ENCODE results near the gene OR6S1. TPM values are rescaled to one million over a fixed set of nuclear protein-coding genes. Genes with fewer than 3 reads are reported as not detected.

The OR6S1 gene
- polyA plus RNA-seq, 1 of the 3 experiments (the other 2 are of a cell fraction): not detected

- no peak overlapping the region; the same call in 1 of the 2 replicates for H2AFZ ChIP-seq (ENCODE audit: low read depth)
- H3K27me3 ChIP-seq (ENCODE audit: insufficient read depth): no peaks in the 10 kb centered on the region
- ChIA-PET POLR2A (no interaction called here), CTCF (interaction anchor here (0.6 to 4.9 kb wide), 12 partner anchors 8 to 784 kb away, joined by 3 to 70 read pairs (median 4); no protein-coding TSS in a partner anchor)
- no peak overlapping the region for H3K4me3 ChIP-seq (ENCODE audit: low read depth in 2 of 2, low read length in 1 of 2)
- no peak overlapping the region for H3K27ac ChIP-seq (ENCODE audit: low read depth in 2 of 2, low read length in 1 of 2)
- H3K36me3 ChIP-seq (replicated peaks in 1 of 2; ENCODE audit: control insufficient read depth in 1 of 2, insufficient read depth in 2 of 2, low read length in 1 of 2): no peaks in the 10 kb centered on the region
- no peaks in the 10 kb centered on the region for H3K9me3 ChIP-seq
- H3K9me2 ChIP-seq: no peaks in the 10 kb centered on the region
- peaks cover 1% of the 10 kb centered on the region for H4K20me1 ChIP-seq (ENCODE audit: insufficient read depth)
- H3K79me2 ChIP-seq (ENCODE audit: insufficient read depth): no peaks in the 10 kb centered on the region
- H3K4me1 ChIP-seq (ENCODE audit: control insufficient read depth in 1 of 2, insufficient read depth in 2 of 2, low read depth in 1 of 2, low read length in 1 of 2): peaks cover 0 to 4% of the 10 kb centered on the region in 2 experiments; a peak in 1 of 4 replicates
- DNase-seq: no peak
- H3F3A ChIP-seq (replicated peaks; ENCODE audit: insufficient read depth): peaks cover 14% of the 10 kb centered on the region
- no peak overlapping the region for H3K4me2 ChIP-seq
- H3K9ac ChIP-seq: no peak overlapping the region
- WGBS (ENCODE audit: low lambda C conversion rate): 21% methylated on average over 5 of the region's 5 CpGs
- no peak for TF ChIP-seq EZH2phosphoT487 (IDR thresholded peaks at IDR 0.05; ENCODE audit: borderline replicate concordance, low read depth)
- TF ChIP-seq RCOR1 (IDR thresholded peaks at IDR 0.05; ENCODE audit: low read length): no peak
- no peak for TF ChIP-seq FOXJ3 (CRISPR knock-in tag; IDR thresholded peaks at IDR 0.05)
- TF ChIP-seq EP300 (IDR thresholded peaks at IDR 0.05; ENCODE audit: borderline replicate concordance in 1 of 2, low read depth in 1 of 2, low read length in 1 of 2): no peak
- no peak for TF ChIP-seq SMC3 (IDR thresholded peaks at IDR 0.05; ENCODE audit: low read depth, low read length)
- TF ChIP-seq TEAD4 (IDR thresholded peaks at IDR 0.05; ENCODE audit: borderline replicate concordance, insufficient read depth): no peak
- no peak for TF ChIP-seq JUND (IDR thresholded peaks at IDR 0.05)
- no peak for TF ChIP-seq NRF1 (IDR thresholded peaks at IDR 0.05; ENCODE audit: low read depth, low read length)
- TF ChIP-seq, protein P1, sequence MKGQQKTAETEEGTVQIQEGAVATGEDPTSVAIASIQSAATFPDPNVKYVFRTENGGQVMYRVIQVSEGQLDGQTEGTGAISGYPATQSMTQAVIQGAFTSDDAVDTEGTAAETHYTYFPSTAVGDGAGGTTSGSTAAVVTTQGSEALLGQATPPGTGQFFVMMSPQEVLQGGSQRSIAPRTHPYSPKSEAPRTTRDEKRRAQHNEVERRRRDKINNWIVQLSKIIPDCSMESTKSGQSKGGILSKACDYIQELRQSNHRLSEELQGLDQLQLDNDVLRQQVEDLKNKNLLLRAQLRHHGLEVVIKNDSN (IDR thresholded peaks at IDR 0.05; ENCODE audit: borderline replicate concordance, low read depth): no peak
Observed at GRCh38 chr14:20607617-20608016, 33.9 kb downstream of the OR6S1 start.

GRCh38 chr14:20606902-20607242 is 34.6 kb downstream of the OR6S1 start:
- Histone ChIP-seq H3K9me2 (no peaks in the 10 kb centered on the region), H3K9me3 (no peaks in the 10 kb centered on the region), H4K20me1 (ENCODE audit: insufficient read depth) (no peaks in the 10 kb centered on the region), H3K9ac (no peak overlapping the region), H2AFZ (ENCODE audit: low read depth) (no peak overlapping the region), H3K36me3 (replicated peaks in 1 of 2; ENCODE audit: control insufficient read depth in 1 of 2, insufficient read depth in 2 of 2, low read length in 1 of 2) (no peaks in the 10 kb centered on the region), H3K79me2 (ENCODE audit: insufficient read depth) (no peaks in the 10 kb centered on the region), H3K4me1 (ENCODE audit: control insufficient read depth in 1 of 2, insufficient read depth in 2 of 2, low read depth in 1 of 2, low read length in 1 of 2) (peaks cover 0 to 4% of the 10 kb centered on the region in 2 experiments; a peak in 1 of 4 replicates), H3K4me2 (no peak overlapping the region), H3K27me3 (ENCODE audit: insufficient read depth) (no peaks in the 10 kb centered on the region), H3F3A (replicated peaks; ENCODE audit: insufficient read depth) (peaks cover 9% of the 10 kb centered on the region), H3K27ac (ENCODE audit: low read depth in 2 of 2, low read length in 1 of 2) (no peak overlapping the region), H3K4me3 (ENCODE audit: low read depth in 2 of 2, low read length in 1 of 2) (0 out of 4 replicates have a peak overlapping the region, but pooled peaks of 1 of the 2 experiments have one; percentile 5)
- POLR2A ChIA-PET: no interaction called here
- TF ChIP-seq JUND (IDR thresholded peaks at IDR 0.05): no peak
- WGBS (ENCODE audit: low lambda C conversion rate): 40% methylated on average over 1 of the region's 2 CpGs
- CTCF ChIA-PET: interaction anchor here (0.6 to 4.9 kb wide), 7 partner anchors 11 to 278 kb away, joined by 3 to 70 read pairs (median 5); partner anchors contain the start of gene PARP2
- DNase-seq: no peak

DNA sequence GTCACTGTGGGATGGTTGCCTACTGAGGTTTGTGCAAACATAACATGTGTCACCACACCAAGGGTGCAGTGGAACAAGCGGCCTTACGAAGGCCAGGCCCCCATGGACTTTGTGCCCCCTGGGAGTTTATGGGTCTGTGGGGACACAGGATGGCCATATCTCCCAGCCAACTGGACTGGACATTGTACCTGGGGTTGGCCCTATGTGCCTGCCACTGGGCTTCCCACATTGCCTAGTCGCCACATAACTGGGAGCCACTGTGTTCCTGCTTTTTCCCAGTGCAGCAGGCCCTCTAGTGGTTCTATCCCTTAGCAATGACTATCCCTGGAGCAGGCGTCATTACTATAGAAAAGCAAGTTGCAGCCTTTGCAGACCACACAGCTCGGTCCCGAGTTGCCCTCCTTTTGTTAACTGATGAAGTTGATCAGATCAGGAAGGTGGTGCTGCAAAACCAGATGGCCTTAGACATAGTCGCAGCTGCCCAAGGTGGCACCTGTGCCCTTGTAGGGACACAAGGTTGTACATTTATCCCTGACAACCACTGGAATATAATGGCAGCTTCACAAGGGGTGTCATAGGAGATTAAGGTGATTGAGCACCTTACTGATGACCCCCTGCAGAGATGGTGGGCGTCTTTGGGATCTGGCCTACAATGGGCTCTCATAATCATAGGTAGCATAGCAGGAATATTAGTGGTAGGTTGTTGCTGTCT is 35.1 kb downstream of the OR6S1 start:
- WGBS (ENCODE audit: low lambda C conversion rate): 17% methylated on average over 6 of the region's 8 CpGs
- DNase-seq: peak; percentile 34
- Histone ChIP-seq H3F3A (replicated peaks; ENCODE audit: insufficient read depth) (peaks cover 9% of the 10 kb centered on the region), H3K27ac (ENCODE audit: low read depth in 2 of 2, low read length in 1 of 2) (no peak overlapping the region), H3K9me3 (no peaks in the 10 kb centered on the region), H3K79me2 (ENCODE audit: insufficient read depth) (no peaks in the 10 kb centered on the region), H3K4me1 (ENCODE audit: control insufficient read depth in 1 of 2, insufficient read depth in 2 of 2, low read depth in 1 of 2, low read length in 1 of 2) (peaks cover 0 to 4% of the 10 kb centered on the region in 2 experiments; a peak in 1 of 4 replicates), H3K36me3 (replicated peaks in 1 of 2; ENCODE audit: control insufficient read depth in 1 of 2, insufficient read depth in 2 of 2, low read length in 1 of 2) (no peaks in the 10 kb centered on the region), H3K4me2 (no peak overlapping the region), H3K4me3 (ENCODE audit: low read depth in 2 of 2, low read length in 1 of 2) (peak overlapping the region in 1 of 2 experiments; percentile 5; a peak in 1 of 4 replicates), H3K27me3 (ENCODE audit: insufficient read depth) (no peaks in the 10 kb centered on the region), H2AFZ (ENCODE audit: low read depth) (no peak overlapping the region), H3K9me2 (no peaks in the 10 kb centered on the region), H3K9ac (no peak overlapping the region), H4K20me1 (ENCODE audit: insufficient read depth) (no peaks in the 10 kb centered on the region)
- POLR2A ChIA-PET: no interaction called here
- CTCF ChIA-PET: interaction anchor here (0.6 to 4.9 kb wide), 6 partner anchors 10 to 277 kb away, joined by 3 to 70 read pairs (median 6); partner anchors contain the start of gene PARP2
- TF ChIP-seq, protein P2, sequence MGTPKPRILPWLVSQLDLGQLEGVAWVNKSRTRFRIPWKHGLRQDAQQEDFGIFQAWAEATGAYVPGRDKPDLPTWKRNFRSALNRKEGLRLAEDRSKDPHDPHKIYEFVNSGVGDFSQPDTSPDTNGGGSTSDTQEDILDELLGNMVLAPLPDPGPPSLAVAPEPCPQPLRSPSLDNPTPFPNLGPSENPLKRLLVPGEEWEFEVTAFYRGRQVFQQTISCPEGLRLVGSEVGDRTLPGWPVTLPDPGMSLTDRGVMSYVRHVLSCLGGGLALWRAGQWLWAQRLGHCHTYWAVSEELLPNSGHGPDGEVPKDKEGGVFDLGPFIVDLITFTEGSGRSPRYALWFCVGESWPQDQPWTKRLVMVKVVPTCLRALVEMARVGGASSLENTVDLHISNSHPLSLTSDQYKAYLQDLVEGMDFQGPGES (IDR thresholded peaks at IDR 0.05; ENCODE audit: low read depth, low read length): no peak
- TF ChIP-seq RAD21 (IDR thresholded peaks at IDR 0.05; ENCODE audit: low read length) (peak; percentile 71), GABPA (IDR thresholded peaks at IDR 0.05; ENCODE audit: low read depth) (no peak), EZH2phosphoT487 (IDR thresholded peaks at IDR 0.05; ENCODE audit: borderline replicate concordance, low read depth) (no peak), GATA2 (CRISPR knock-in tag; IDR thresholded peaks at IDR 0.05) (no peak), FOSL2 (IDR thresholded peaks at IDR 0.05; ENCODE audit: borderline replicate concordance, low read depth) (no peak), RCOR1 (IDR thresholded peaks at IDR 0.05; ENCODE audit: low read length) (no peak), NRF1 (IDR thresholded peaks at IDR 0.05; ENCODE audit: low read depth, low read length) (no peak), CHD2 (IDR thresholded peaks at IDR 0.05; ENCODE audit: low read length, partially characterized antibody) (no peak), YY1 (IDR thresholded peaks at IDR 0.05; ENCODE audit: low read depth) (no peak), JUND (IDR thresholded peaks at IDR 0.05) (no peak), MXI1 (IDR thresholded peaks at IDR 0.05; ENCODE audit: low read depth, low read length) (no peak), NFIC (IDR thresholded peaks at IDR 0.05; ENCODE audit: borderline replicate concordance) (no peak), FOXM1 (IDR thresholded peaks at IDR 0.05; ENCODE audit: low read depth) (no peak), TCF12 (IDR thresholded peaks at IDR 0.05) (no peak), SMC3 (IDR thresholded peaks at IDR 0.05; ENCODE audit: low read depth, low read length) (peak; percentile 49)
